Effector memory CD4-positive, alpha-beta T cell (primary cell): ENCODE measurements around the gene OSBPL5.

Experiments used
- DNase-seq, 3 donors: peaks; one replicate each; pipeline ENCODE4 v3.0.0-alpha.2; 2020
- H3K27ac ChIP-seq: 2 replicates; pipeline ENCODE4 v1.7.0; 2013; ENCODE audit warnings: mild to moderate bottlenecking, low read length, moderate library complexity; ENCODE audit not compliant: insufficient read depth, poor library complexity, severe bottlenecking
- H3K27me3 ChIP-seq: replicated peaks from 2 replicates; pipeline ENCODE4 v1.7.0; 2013; ENCODE audit warnings: mild to moderate bottlenecking, low read length; ENCODE audit not compliant: insufficient read depth, control insufficient read depth, poor library complexity, severe bottlenecking
- H3K36me3 ChIP-seq: 2 replicates; pipeline ENCODE4 v1.7.0; 2013; ENCODE audit warnings: mild to moderate bottlenecking, low read length, moderate library complexity; ENCODE audit not compliant: control insufficient read depth, insufficient read depth
- H3K4me1 ChIP-seq: 2 replicates; pipeline ENCODE4 v1.7.0; 2013; ENCODE audit warnings: low read length, mild to moderate bottlenecking; ENCODE audit not compliant: control insufficient read depth, insufficient read depth, poor library complexity, severe bottlenecking
- H3K4me3 ChIP-seq: 2 replicates; pipeline ENCODE4 v1.7.0; 2013; ENCODE audit warnings: low read length, low read depth, mild to moderate bottlenecking; ENCODE audit not compliant: insufficient read depth, poor library complexity, severe bottlenecking
- H3K9me3 ChIP-seq: 2 replicates; pipeline ENCODE4 v1.7.0; 2013; ENCODE audit warnings: mild to moderate bottlenecking, low read length, moderate library complexity; ENCODE audit not compliant: control insufficient read depth

The OSBPL5 gene

DNA sequence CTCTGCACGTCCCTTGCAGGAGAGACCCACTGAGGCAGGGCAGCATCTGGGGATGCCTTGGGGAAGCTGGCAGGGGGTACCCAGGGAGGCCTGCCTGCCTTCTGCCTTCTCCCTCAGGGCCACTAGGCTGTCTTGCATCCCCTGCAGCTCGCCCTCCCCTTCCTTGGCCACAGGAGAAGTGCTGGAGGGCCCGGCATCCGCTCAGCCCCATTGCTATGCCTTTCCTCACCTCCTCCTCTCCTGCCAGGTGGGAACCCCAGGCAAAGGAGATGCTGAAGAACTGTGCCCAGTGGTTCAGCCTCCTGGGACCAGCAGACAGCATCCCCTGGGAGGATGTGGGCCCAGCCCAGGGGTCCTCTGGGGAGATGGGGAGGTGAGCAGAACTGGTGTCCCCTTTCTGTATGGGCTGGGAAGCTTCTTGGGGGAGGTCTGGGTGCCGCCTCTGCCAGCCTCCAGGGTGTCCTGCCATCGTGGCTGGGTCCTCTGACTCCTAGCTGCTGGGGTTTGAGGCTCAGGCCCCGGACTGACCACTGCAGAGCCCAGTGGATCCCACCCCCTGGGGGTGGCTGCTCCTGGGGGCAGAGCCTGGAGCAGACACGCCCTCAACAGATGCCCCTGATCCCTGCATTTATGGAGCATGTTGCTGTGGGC lies 32.9 kb upstream of the OSBPL5 start:
- DNase-seq, result no peak
- no peaks in the 10 kb centered on the region for H3K9me3 ChIP-seq
- no peaks in the 10 kb centered on the region for H3K27me3 ChIP-seq
- H3K4me3 ChIP-seq, result no peak overlapping the region
- H3K4me1 ChIP-seq, result no peaks in the 10 kb centered on the region
- H3K27ac ChIP-seq, result no peak overlapping the region
- no peaks in the 10 kb centered on the region for H3K36me3 ChIP-seq

DNA sequence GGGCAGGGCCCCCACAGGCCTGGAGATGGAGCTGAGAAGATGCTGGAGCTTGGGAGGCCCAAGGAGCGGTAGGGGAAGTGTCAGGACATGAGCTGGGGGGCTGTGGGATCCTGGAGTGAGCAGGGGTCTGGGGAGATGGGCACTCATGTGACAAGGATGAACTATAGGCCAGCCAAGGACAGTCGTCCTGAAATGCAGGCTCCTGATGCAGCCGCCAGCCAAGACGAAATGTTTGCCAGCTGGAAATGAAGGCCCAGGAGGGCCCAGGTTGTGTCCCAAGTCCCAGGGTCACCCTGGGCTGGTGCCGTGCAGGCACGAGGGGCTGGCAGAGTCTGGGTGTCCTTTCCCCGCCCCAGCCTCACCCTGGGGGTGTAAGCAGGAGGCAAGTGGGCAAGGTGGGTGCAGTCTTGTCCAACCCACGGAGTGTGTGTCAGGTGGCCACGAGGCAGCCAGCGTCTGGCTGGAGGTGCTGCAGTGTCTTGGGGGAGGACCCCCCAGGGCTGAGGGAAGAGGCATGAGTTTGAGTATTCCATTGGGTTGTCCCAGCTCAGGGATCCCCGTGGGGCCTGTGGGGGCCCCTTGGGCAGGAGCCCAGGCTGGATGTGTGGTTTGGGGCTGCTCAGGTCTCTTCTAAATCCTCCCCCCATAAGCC lies 32.1 kb upstream of the OSBPL5 start:
- no peak for DNase-seq
- H3K9me3 ChIP-seq, result no peaks in the 10 kb centered on the region
- no peaks in the 10 kb centered on the region for H3K27me3 ChIP-seq
- H3K27ac ChIP-seq, result no peak overlapping the region
- H3K36me3 ChIP-seq, result no peaks in the 10 kb centered on the region
- no peak overlapping the region for H3K4me3 ChIP-seq
- no peaks in the 10 kb centered on the region for H3K4me1 ChIP-seq

DNA sequence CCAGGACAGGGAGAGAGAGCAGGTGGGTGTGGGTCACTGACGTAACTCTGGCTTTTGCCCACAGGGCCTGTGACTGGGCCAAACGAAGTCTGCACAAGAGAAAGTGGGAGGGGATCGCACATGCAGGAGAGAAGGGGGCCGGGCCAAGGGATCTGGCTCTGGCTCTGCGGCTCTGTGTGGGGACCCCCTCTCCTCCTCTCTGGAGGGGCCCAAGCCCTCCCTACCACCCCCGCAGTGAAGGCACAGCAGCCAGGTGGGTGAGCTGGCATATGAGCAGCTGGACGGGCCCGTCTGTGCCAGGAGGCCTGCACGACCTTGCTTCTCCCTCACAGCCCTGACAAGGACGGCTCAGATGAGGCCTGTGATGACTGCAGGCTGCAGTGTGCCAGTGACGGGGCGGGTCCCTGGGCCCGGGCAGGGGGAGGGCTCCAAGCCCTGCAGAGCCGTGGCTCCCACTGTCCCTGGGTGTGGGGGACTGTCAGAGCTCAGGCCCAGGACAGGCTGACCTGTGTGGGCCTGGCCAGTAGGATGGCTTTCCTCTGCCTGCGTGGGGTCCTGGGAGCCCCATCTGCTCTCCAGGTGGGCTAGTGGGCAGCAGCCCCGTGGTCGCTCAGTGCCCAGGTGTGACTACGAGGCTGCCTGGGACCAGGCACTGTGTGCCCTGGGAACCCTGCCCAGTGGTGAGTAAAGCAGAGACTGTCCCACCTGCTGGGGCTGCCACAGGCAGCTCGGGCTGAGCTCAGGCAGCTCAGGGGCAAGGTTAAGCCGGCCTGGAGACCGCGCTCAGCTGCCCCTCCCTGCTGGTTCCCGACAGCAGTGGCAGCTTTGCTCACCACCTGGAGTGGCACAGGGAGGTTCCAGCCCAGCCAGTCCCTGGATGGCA lies 31.3 kb upstream of the OSBPL5 start:
- no peak for DNase-seq
- Histone ChIP-seq H3K36me3 (no peaks in the 10 kb centered on the region), H3K4me3 (no peak overlapping the region), H3K9me3 (no peaks in the 10 kb centered on the region), H3K4me1 (no peaks in the 10 kb centered on the region), H3K27me3 (no peaks in the 10 kb centered on the region), H3K27ac (no peak overlapping the region)

DNA sequence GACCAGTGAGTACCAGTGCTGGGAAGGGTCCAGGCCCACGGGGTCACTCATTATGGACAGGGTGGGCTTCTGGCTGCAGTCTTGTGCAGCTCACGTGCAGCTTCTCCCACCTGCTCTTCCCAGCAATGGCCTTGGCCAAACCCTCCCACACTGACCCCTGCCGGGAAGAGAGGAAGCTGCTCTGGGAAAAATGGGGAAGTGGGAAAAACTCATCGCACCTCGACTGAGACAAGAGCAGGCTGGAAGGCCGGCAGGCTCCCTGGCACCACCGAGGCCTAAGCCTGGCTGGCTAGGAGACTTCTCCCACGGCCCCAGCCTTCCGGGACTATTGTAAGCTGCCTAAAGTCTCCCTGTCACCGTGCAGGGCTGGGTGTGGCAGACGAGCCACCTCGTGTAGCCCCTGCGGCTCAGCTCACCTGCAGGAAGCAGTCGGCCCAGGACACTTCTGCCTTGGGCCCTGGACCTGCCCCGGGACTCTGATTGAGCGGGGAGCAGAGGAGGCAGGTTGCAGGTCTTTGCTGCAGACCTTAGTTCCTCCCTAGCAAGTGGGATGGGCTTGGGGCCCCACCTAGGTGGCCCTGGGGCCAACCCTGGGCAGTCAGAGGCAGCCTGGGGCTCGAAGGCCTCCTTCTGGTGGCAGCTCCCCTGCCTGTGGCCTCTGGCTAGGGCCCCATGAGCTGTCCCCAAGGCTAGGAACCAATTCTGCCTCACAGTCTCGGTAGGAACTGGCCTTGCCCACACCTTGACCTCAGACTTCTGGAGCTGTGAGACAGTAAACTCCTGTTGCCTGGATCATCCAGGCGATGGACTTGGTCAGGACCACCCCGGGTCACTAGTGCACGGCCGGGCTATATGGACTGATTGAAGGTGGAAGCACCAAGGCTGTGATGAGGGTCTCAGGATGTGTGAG lies 30.4 kb upstream of the OSBPL5 start:
- no peaks in the 10 kb centered on the region for H3K9me3 ChIP-seq
- H3K27ac ChIP-seq, result no peak overlapping the region
- H3K4me3 ChIP-seq, result no peak overlapping the region
- H3K4me1 ChIP-seq, result no peaks in the 10 kb centered on the region
- no peaks in the 10 kb centered on the region for H3K36me3 ChIP-seq
- H3K27me3 ChIP-seq, result no peaks in the 10 kb centered on the region
- no peak for DNase-seq

DNA sequence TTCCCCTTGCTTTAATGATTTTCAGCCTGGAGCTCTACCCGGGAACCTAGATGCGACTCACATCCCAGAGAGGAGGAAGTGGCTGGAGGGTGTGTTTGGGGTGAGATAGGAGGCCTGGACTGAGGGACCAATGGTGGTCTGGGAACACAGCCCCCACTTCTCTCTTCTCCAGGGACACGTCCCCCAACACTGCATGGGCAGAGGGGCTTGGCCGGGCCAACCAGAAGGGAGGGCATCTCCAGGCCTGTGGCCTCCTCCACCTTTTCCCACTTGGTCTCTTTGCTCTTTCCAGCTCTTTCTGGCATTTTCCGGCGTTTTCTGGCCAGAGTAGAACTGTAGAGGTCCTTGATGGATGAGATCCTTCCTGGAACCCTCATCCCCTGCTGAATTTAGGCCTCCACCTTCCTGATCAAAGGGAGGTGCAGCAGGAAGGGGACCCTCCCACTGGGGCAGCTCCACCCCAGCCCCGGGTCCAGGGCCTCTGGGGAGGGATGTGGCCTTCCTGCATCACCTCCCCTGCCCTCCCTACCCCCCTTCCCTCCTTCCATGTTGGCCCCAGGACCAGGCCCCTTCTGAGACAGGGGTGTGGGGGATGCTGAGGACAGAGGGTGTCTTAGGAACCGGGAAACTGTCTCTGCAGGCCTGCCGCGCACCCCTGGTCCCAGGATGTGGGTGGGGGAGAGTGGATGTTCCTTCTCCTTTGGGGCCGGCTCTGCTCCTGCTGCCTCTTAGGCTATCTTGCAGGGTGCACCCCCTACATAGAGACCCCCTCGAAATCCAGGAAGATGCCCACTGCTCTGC lies 29.1 kb upstream of the OSBPL5 start:
- Histone ChIP-seq H3K27ac (no peak overlapping the region), H3K4me1 (no peaks in the 10 kb centered on the region), H3K4me3 (no peak overlapping the region), H3K36me3 (no peaks in the 10 kb centered on the region), H3K27me3 (no peaks in the 10 kb centered on the region), H3K9me3 (no peaks in the 10 kb centered on the region)
- DNase-seq, result no peak

DNA sequence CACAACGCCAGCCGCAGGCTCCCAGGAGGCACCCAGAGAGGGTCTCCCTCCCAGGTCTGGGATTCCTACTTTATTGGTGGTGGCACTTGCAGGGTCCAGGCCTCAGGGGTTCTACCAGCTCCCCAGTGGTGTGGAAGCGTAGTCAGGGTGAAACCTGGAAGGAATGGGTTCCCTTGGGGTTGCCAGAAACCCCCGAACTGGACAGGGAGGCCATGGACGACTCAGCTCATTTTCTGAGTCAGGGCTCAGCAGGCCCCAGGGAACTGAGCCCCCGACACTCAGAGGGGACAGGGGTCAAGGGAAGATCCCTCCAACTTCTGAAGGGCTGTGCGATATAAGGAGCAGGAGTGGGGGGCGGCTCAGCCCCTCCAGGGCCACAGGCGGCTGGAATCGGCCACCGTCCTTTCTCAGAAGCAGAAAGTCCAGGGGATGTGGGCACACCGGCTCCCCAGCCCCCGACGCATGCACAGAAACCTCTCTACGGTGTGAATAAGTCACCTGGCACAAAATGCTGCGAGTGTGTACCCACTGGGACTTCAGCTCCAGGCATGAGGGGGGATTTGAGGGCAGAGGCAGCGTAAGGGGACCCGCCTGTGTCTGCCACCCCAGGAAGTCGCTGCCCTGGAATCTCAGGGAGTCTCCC lies 28.4 kb upstream of the OSBPL5 start:
- no peak overlapping the region for H3K27ac ChIP-seq
- H3K36me3 ChIP-seq, result no peaks in the 10 kb centered on the region
- H3K4me1 ChIP-seq, result no peaks in the 10 kb centered on the region
- H3K9me3 ChIP-seq, result no peaks in the 10 kb centered on the region
- H3K4me3 ChIP-seq, result no peak overlapping the region
- no peak for DNase-seq
- H3K27me3 ChIP-seq, result no peaks in the 10 kb centered on the region

DNA sequence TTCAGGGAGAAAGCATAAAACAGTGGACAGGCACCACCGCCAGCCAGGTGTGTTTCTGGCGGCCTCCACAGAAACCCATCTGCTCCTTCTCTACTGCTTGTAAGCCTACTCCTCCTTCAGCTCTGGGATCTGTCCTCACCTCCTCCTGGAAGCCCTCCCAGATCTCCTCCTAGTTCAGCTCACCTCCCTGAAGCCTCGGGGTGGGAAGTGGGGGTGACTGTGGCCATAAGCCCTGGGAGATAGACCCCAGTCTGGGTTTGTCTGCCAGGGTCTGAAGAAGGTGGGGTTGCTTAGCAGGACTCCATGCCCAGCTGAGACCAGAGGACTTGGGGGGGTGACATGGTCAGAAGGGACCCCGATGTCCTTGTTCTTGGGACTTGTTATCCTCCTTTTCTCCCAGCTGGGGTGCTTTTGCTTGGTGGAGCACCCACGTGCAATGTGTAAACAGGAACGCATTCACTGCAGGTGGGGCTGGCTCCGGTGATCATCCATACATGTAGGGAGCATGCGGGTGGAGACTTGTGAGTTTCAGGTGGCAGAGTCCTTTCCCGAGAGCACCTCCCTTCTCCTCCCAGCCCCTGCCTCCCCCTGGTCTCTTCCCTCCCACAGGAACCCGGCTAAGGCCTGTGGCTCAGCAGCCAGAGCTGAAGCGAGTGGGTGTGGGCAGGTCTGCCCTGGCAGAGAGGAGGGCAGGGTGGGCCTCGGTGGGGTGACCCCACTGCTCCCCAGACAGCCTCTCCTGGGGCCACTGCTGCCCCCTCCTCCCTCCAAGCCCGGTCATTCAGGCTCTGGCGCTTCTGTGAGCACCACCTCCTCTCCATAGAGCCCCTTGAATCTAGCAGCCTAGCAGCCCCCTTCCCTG lies 27.6 kb upstream of the OSBPL5 start:
- DNase-seq, result no peak
- H3K4me1 ChIP-seq, result no peaks in the 10 kb centered on the region
- H3K4me3 ChIP-seq, result no peak overlapping the region
- no peak overlapping the region for H3K27ac ChIP-seq
- no peaks in the 10 kb centered on the region for H3K36me3 ChIP-seq
- H3K9me3 ChIP-seq, result no peaks in the 10 kb centered on the region
- no peaks in the 10 kb centered on the region for H3K27me3 ChIP-seq

DNA sequence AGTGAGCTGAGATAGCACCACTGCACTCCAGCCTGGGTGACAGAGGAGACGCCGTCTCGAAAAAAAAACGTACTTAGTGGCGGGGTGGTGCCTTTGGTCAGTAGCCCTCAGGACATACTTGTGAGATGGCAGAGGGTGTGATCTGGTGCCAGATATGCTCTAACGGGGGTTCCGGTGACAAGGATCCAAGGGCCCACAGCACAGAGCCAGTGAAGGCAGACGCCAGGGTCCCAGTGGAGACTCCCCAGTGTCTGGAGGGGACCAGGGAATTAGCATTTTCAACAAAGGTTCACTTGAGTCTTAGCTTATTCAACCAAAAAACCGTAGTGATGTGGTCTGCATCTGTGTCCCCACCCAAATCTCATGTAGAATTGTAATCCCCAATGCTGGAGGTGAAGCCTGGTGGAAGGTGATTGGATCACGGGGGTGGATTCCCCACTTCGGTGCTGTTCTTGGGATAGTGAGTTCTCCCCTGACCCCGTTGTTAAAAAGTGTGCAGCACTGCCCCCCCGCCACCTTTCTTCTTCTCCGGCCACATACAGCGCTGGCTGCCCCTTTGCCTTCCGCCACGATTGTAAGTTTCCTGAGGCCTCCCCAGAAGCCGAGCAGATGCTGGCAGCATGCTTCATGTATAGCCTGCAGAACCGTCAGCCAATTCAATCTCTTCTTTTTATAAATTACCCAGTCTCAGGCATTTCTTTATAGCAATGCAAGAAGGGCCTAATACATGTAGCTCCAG lies 26.6 kb upstream of the OSBPL5 start:
- Histone ChIP-seq H3K4me3 (no peak overlapping the region), H3K27me3 (no peaks in the 10 kb centered on the region), H3K9me3 (no peaks in the 10 kb centered on the region), H3K36me3 (no peaks in the 10 kb centered on the region), H3K27ac (no peak overlapping the region), H3K4me1 (no peaks in the 10 kb centered on the region)
- DNase-seq, result no peak
